Activated CD4-positive, alpha-beta T cell treated with anti-CD3 and anti-CD28 coated beads for 48 hours (primary cell): ENCODE measurements around the gene C19orf47.

Experiments used
- DNase-seq: peaks from one replicate; pipeline ENCODE4 v3.0.0-alpha.2; 2020

The C19orf47 gene

GRCh38 chr19:40279761-40280607, 68.2 kb downstream of the C19orf47 start:
- no peak for DNase-seq

DNA sequence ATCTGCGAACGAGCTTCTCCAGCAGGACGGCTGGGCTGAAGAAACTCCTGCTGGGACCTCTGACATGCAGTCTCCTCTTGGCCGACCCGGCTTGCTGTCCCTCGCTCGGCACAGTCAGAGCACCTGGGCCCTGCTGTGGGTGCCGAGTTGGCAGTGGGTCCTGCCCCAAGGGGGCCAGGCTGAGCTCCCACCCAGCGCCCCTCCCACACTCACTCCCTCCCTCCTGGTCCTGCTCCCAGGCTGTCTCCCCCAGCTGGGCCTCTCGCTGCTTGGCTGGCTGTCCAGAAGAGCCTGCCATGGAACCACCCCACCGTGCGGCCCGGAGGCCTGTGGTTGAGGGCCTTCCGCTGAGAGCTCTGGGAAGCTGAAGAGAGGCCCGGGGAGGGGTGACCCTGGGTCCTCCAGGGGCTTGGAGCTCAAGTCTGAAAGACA, 69.1 kb downstream of the C19orf47 start:
- DNase-seq, result no peak

GRCh38 chr19:40278361-40279035, 69.7 kb downstream of the C19orf47 start:
- DNase-seq, result no peak

GRCh38 chr19:40277356-40278059, 70.7 kb downstream of the C19orf47 start:
- DNase-seq, result no peak

- peak; percentile 47 for DNase-seq
Observed at GRCh38 chr19:40274585-40275544, 73.3 kb downstream of the C19orf47 start.

DNA sequence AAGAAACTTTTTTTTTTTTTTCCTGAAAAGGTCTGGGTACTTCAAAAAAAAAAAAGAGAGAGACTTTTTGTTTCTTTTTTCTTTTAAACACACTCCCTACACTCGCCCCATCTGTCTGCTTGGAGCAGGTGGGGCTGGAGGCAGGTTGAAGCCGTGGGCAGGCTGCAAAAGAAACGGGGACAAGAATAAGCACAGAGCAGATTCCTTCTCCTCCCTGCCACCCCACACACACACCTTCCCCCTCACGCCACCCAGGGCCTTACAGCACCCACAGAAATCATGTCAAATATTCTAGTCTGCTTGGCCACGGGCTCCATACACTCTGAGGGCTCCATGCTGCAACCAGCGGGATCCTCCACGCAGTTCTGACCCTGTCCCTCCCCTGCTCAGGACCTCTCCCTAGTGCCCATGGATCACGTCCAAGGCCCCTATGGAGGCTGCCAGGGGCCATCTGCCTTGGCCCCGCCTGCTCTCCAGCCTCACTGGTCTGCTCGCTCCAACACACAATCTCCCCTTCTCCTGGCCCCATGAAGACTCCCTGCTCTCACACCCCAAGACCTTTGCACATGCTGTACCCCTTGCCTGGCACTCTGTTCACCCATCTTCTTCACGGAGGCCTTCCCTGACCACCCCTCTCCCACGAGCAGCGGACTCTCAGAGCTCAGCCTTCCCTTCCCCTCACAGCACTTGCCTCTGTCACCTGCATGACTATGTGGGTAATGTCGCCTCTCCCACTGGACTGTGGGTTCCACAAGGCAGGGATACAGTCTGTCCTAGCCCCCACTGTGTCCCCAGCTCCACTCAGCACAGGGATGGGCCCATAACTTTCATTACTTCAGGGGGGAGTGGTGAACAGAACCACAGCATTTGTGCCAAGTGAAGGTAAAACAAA, 74.5 kb downstream of the C19orf47 start:
- no peak for DNase-seq

- no peak for DNase-seq
Observed at GRCh38 chr19:40272261-40272660, 75.9 kb downstream of the C19orf47 start.

DNA sequence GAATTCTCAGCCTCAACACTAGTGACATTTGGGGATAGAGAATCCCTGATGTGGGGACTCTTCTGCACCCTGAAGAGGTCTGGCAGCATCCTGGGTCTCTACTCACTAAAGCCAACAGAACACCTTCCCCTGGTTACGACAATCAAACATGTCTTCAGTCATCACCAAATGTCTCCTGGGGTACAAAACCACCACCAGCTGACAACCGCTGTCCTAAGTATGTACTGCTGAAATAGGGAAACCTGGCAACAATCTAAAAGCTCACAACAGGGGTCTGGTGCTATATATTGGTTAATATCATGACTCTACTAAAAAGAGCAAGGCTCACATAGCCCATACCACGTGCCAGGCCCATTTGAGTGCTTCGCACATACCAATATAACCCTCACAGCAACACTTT, 76.5 kb downstream of the C19orf47 start:
- DNase-seq, result no peak

DNA sequence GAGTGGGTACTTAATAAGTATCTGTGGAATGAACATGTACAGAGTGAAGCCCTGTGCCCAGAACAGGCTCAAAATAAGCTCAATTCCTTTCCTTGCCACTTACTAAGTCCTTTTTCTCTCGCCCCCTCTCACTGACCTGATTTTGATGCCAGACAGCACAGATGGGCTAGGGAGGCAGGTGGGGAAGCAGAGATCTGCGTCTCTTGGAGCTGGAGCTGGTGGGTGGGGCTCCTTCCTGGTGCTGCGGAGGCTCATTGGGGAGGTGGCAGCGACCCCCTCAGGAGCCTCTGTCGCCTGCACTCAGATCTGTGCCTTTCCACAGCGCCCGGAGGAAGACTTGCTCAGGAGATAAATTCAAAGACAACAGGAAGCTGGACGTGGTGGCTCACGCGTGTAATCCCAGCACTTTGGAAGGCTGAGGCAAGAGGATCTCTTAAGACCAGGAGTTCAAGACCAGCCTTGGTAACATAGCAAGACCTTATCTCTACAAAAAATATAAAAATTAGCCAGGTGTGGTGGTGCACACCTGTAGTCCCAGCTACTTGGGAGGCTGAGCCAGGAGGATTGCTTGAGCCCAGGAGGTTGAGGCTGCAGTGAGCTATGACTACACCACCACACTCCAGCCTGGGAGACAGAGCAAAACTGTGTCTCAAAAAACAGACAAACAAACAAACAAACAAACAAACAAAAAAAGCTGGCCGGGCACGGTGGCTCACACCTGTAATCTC, 77.7 kb downstream of the C19orf47 start:
- no peak for DNase-seq
